Progenitor cell of endocrine pancreas (in vitro differentiated cells): ENCODE measurements around the gene CCHCR1. TPM values are rescaled to one million over a fixed set of nuclear protein-coding genes. Genes with fewer than 3 reads are reported as not detected.

Experiments
- DNase-seq: peaks from one replicate; pipeline ENCODE4 v3.0.0; 2021; ENCODE audit warnings: low spot score; ENCODE audit not compliant: unreplicated experiment
- H3K27ac Mint-ChIP-seq: 2 replicates; pipeline ENCODE4 v1.8.0; 2021; ENCODE audit warnings: mild to moderate bottlenecking, moderate library complexity, mixed read lengths
- H3K27me3 Mint-ChIP-seq: 2 replicates; pipeline ENCODE4 v1.8.0; 2021; ENCODE audit warnings: mixed read lengths
- H3K36me3 Mint-ChIP-seq: 2 replicates; pipeline ENCODE4 v1.8.0; 2022; ENCODE audit warnings: mixed read lengths; ENCODE audit not compliant: insufficient read depth
- H3K4me1 Mint-ChIP-seq: 2 replicates; pipeline ENCODE4 v1.8.0; 2021; ENCODE audit warnings: low read depth, mixed read lengths
- H3K4me3 Mint-ChIP-seq: 2 replicates; pipeline ENCODE4 v1.8.0; 2021; ENCODE audit warnings: low read depth, mild to moderate bottlenecking, moderate library complexity, mixed read lengths
- H3K9me3 Mint-ChIP-seq: 2 replicates; pipeline ENCODE4 v1.8.0; 2021; ENCODE audit warnings: low read depth, mixed read lengths
- CTCF ChIP-seq: fragments of 200-600 bp; sonication (generic); IDR thresholded peaks from one replicate; pipeline ENCODE4 v1.5.0; 2021; ENCODE audit warnings: antibody characterized with exemption, mild to moderate bottlenecking; ENCODE audit not compliant: unreplicated experiment
- total RNA-seq: library from RNA; stranded (reverse); gene quantifications from 2 replicates; pipeline ENCODE4 v1.2.1, GENCODE V29; 2021

CCHCR1 gene
- total RNA-seq, 1 donor from 2014 or later, result 47.2 TPM

- DNase-seq, result no peak
- peaks cover 1% of the 10 kb centered on the region for H3K4me1 Mint-ChIP-seq
- no peaks in the 10 kb centered on the region for H3K9me3 Mint-ChIP-seq
- TF ChIP-seq CTCF, result no peak
- peaks cover 33% of the 10 kb centered on the region for H3K27me3 Mint-ChIP-seq
- H3K36me3 Mint-ChIP-seq, result no peaks in the 10 kb centered on the region
- no peak overlapping the region for H3K4me3 Mint-ChIP-seq
- no peak overlapping the region for H3K27ac Mint-ChIP-seq
Measured at GRCh38 chr6:31110825-31111582, 46.6 kb downstream of the CCHCR1 start.

GRCh38 chr6:31107052-31107451 lies 50.5 kb downstream of the CCHCR1 start:
- Mint-ChIP-seq H3K4me1 (no peaks in the 10 kb centered on the region), H3K4me3 (no peak overlapping the region), H3K27me3 (peaks cover 23% of the 10 kb centered on the region), H3K9me3 (no peaks in the 10 kb centered on the region), H3K27ac (no peak overlapping the region), H3K36me3 (no peaks in the 10 kb centered on the region)
- no peak for DNase-seq
- TF ChIP-seq CTCF, result no peak

GRCh38 chr6:31103136-31103535 lies 54.5 kb downstream of the CCHCR1 start:
- no peak for TF ChIP-seq CTCF
- H3K36me3 Mint-ChIP-seq, result no peaks in the 10 kb centered on the region
- no peak for DNase-seq
- H3K27ac Mint-ChIP-seq, result no peak overlapping the region
- H3K27me3 Mint-ChIP-seq, result peaks cover 3% of the 10 kb centered on the region
- no peak overlapping the region for H3K4me3 Mint-ChIP-seq
- no peaks in the 10 kb centered on the region for H3K9me3 Mint-ChIP-seq
- H3K4me1 Mint-ChIP-seq, result no peaks in the 10 kb centered on the region

- no peak overlapping the region for H3K4me3 Mint-ChIP-seq
- H3K36me3 Mint-ChIP-seq, result no peaks in the 10 kb centered on the region
- no peaks in the 10 kb centered on the region for H3K27me3 Mint-ChIP-seq
- H3K4me1 Mint-ChIP-seq, result no peaks in the 10 kb centered on the region
- no peak for TF ChIP-seq CTCF
- H3K27ac Mint-ChIP-seq, result no peak overlapping the region
- H3K9me3 Mint-ChIP-seq, result no peaks in the 10 kb centered on the region
- DNase-seq, result no peak
Measured at GRCh38 chr6:31098449-31098938, 59.1 kb downstream of the CCHCR1 start.

GRCh38 chr6:31096656-31097055 lies 60.9 kb downstream of the CCHCR1 start:
- Mint-ChIP-seq H3K27me3 (no peaks in the 10 kb centered on the region), H3K4me3 (no peak overlapping the region), H3K9me3 (no peaks in the 10 kb centered on the region), H3K36me3 (no peaks in the 10 kb centered on the region), H3K27ac (no peak overlapping the region), H3K4me1 (peaks cover 3% of the 10 kb centered on the region)
- no peak for DNase-seq
- no peak for TF ChIP-seq CTCF
